ENCODE results near the gene ACOT9.

- TF ChIP-seq, protein P1, sequence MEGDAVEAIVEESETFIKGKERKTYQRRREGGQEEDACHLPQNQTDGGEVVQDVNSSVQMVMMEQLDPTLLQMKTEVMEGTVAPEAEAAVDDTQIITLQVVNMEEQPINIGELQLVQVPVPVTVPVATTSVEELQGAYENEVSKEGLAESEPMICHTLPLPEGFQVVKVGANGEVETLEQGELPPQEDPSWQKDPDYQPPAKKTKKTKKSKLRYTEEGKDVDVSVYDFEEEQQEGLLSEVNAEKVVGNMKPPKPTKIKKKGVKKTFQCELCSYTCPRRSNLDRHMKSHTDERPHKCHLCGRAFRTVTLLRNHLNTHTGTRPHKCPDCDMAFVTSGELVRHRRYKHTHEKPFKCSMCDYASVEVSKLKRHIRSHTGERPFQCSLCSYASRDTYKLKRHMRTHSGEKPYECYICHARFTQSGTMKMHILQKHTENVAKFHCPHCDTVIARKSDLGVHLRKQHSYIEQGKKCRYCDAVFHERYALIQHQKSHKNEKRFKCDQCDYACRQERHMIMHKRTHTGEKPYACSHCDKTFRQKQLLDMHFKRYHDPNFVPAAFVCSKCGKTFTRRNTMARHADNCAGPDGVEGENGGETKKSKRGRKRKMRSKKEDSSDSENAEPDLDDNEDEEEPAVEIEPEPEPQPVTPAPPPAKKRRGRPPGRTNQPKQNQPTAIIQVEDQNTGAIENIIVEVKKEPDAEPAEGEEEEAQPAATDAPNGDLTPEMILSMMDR (IDR thresholded peaks at IDR 0.05) = no peak
- no peak for TF ChIP-seq POLR2A (IDR thresholded peaks at IDR 0.05)
- TF ChIP-seq EP300 (IDR thresholded peaks at IDR 0.05) = no peak
These were observed 5.7 kb downstream of the ACOT9 start for GRCh38 chrX:23737413-23737812.

Measured in gastroesophageal sphincter (tissue), 3 donors.